ENCODE data around the gene FAM81A.

Gene FAM81A

GRCh38 chr15:59550956-59551355 is 113.0 kb downstream of the FAM81A start:
- in situ Hi-C loops (cut with MboI; ENCODE audit: low sequenced_read_pairs, unreplicated experiment) = no loop called here
- no peak for DNase-seq (ENCODE audit: low spot score)
- no peak for TF ChIP-seq CTCF (IDR thresholded peaks at IDR 0.05; ENCODE audit: borderline replicate concordance, control extremely low read depth, extremely low read depth, insufficient read depth, missing control alignments)

- DNase-seq (ENCODE audit: low spot score) = no peak
- in situ Hi-C loops (cut with MboI; ENCODE audit: low sequenced_read_pairs, unreplicated experiment) = no loop called here
- no peak for TF ChIP-seq CTCF (IDR thresholded peaks at IDR 0.05; ENCODE audit: borderline replicate concordance, control extremely low read depth, extremely low read depth, insufficient read depth, missing control alignments)
These were observed 116.1 kb downstream of the FAM81A start for GRCh38 chr15:59553879-59554735.

GRCh38 chr15:59555696-59556095 is 117.7 kb downstream of the FAM81A start:
- TF ChIP-seq CTCF (IDR thresholded peaks at IDR 0.05; ENCODE audit: borderline replicate concordance, control extremely low read depth, extremely low read depth, insufficient read depth, missing control alignments) = no peak
- DNase-seq (ENCODE audit: low spot score) = no peak
- in situ Hi-C loops (cut with MboI; ENCODE audit: low sequenced_read_pairs, unreplicated experiment) = no loop called here

GRCh38 chr15:59556380-59556779 is 118.4 kb downstream of the FAM81A start:
- in situ Hi-C loops (cut with MboI; ENCODE audit: low sequenced_read_pairs, unreplicated experiment) = no loop called here
- no peak for TF ChIP-seq CTCF (IDR thresholded peaks at IDR 0.05; ENCODE audit: borderline replicate concordance, control extremely low read depth, extremely low read depth, insufficient read depth, missing control alignments)
- no peak for DNase-seq (ENCODE audit: low spot score)

- in situ Hi-C loops (cut with MboI; ENCODE audit: low sequenced_read_pairs, unreplicated experiment) = no loop called here
- DNase-seq (ENCODE audit: low spot score) = no peak
- no peak for TF ChIP-seq CTCF (IDR thresholded peaks at IDR 0.05; ENCODE audit: borderline replicate concordance, control extremely low read depth, extremely low read depth, insufficient read depth, missing control alignments)
These were observed 119.6 kb downstream of the FAM81A start for GRCh38 chr15:59557581-59557980.

GRCh38 chr15:59558851-59559250 is 120.9 kb downstream of the FAM81A start:
- DNase-seq (ENCODE audit: low spot score) = no peak
- in situ Hi-C loops (cut with MboI; ENCODE audit: low sequenced_read_pairs, unreplicated experiment) = no loop called here
- TF ChIP-seq CTCF (IDR thresholded peaks at IDR 0.05; ENCODE audit: borderline replicate concordance, control extremely low read depth, extremely low read depth, insufficient read depth, missing control alignments) = no peak
